Activated naive CD8-positive, alpha-beta T cell treated with anti-CD3 and anti-CD28 coated beads, Interleukin-2, amount 10 ng/mL, durations not matched to agents 7 days and 5 days (primary cell): ENCODE results near the gene LSAMP. TPM values are rescaled to one million over a fixed set of nuclear protein-coding genes. Genes with fewer than 3 reads are reported as not detected.

ENCODE experiments used
- ATAC-seq: fragments of 150-1000 bp; cut with Tn5 transposase; one replicate; pipeline ENCODE4 v1.10.0; 2021; ENCODE audit warnings: low read depth, moderate library complexity
- POLR2A ChIA-PET: fragments of 350-600 bp; sonication (Branson Sonifier 250); formaldehyde crosslinking; loops from one replicate; lab custom pipeline; 2021; ENCODE audit warnings: antibody characterized with exemption; lab: Charles Lee
- DNase-seq: peaks from one replicate; pipeline ENCODE4 v3.0.0; 2021
- H3K27ac Mint-ChIP-seq: one replicate; pipeline ENCODE4 v1.8.0; 2022; ENCODE audit warnings: mild to moderate bottlenecking, mixed read lengths
- H3K27me3 Mint-ChIP-seq: one replicate; pipeline ENCODE4 v1.8.0; 2022; ENCODE audit warnings: mild to moderate bottlenecking, moderate library complexity, mixed read lengths
- H3K36me3 Mint-ChIP-seq: one replicate; pipeline ENCODE4 v1.8.0; 2021; ENCODE audit warnings: mild to moderate bottlenecking, mixed read lengths
- H3K4me1 Mint-ChIP-seq: one replicate; pipeline ENCODE4 v1.8.0; 2021; ENCODE audit warnings: mixed read lengths
- H3K4me3 Mint-ChIP-seq: one replicate; pipeline ENCODE4 v1.8.0; 2022; ENCODE audit warnings: mild to moderate bottlenecking, moderate library complexity, mixed read lengths
- H3K9me3 Mint-ChIP-seq: one replicate; pipeline ENCODE4 v1.8.0; 2021; ENCODE audit warnings: mixed read lengths
- total RNA-seq, 2 experiments: library from RNA; stranded (reverse); gene quantifications; one replicate each; pipeline ENCODE4 v1.2.3, GENCODE V29; 2021

Gene LSAMP
- total RNA-seq, 2 experiments from 2014 or later = not detected

DNA sequence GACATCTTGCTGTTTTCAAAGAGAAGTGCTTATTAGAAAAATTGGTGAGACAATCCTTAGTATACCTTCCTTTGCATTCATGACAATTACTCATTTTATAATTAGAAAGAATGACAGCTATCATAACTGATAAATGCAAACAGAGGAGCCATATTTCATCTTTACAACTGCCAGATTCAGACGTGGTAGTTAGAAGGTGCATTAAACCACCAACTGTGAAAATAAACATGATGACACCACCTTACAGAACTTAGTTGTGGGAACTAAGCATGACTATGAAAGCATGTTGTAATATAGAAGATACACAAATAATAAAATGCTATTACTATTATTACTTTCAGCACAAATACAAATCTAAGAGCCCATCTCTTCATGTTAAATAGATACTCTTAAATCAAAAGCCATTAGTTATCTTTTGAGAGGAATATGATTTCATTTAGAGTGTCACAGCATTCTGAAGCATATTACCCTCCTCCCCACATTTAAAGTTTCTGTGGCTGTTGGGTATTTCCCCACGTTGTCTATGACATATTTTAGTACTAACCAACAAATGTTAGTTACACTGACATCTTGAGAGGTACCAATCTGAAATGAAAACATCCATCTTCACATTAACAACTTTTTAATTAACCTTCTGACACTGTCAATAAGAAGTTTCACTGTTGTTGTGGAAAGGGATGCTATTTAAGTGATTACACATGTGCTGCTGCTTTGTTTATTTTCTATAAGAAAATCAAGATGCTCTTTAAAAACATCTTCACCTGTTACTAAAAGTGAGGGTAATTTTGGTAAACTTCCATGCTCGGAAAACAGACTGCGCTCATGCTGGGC lies 163.8 kb downstream of the LSAMP start:
- POLR2A ChIA-PET = no interaction called here
- Mint-ChIP-seq H3K9me3 (no peaks in the 10 kb centered on the region), H3K4me3 (no peak overlapping the region), H3K27ac (no peak overlapping the region), H3K4me1 (no peaks in the 10 kb centered on the region), H3K27me3 (peaks cover 1% of the 10 kb centered on the region), H3K36me3 (no peaks in the 10 kb centered on the region)
- ATAC-seq (no peak), DNase-seq (no peak)

DNA sequence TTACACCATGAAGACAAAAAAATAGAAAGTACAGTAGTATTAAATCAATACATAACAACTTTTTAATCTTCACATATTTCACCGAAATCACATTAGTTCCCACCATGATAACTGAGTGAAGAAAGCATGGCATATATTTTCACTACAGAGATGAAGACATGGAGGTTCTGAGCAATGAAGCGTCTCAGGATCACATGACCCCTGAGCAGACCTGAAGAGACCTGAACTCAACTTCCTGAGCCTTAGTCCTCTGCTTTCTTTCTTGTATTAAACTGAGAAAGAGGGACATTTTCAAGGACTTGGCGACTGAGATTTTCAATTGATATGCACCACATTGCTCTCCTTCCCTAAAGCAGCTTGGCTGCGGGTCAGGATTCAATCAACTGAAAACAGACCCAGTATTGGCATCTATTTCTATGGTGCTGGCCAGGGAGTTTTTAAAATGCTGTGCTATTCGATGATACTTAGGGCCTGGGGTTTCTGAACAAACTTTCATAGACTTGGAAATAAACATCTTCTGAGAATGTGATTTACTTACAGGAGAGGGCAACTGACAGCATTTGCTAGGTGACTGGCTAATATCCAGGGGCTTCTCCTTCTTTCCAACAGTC lies 165.1 kb downstream of the LSAMP start:
- H3K27me3 Mint-ChIP-seq = peaks cover 1% of the 10 kb centered on the region
- H3K9me3 Mint-ChIP-seq = no peaks in the 10 kb centered on the region
- H3K4me1 Mint-ChIP-seq = no peaks in the 10 kb centered on the region
- ATAC-seq (no peak), DNase-seq (no peak)
- no peak overlapping the region for H3K27ac Mint-ChIP-seq
- no peaks in the 10 kb centered on the region for H3K36me3 Mint-ChIP-seq
- no peak overlapping the region for H3K4me3 Mint-ChIP-seq
- POLR2A ChIA-PET = no interaction called here

DNA sequence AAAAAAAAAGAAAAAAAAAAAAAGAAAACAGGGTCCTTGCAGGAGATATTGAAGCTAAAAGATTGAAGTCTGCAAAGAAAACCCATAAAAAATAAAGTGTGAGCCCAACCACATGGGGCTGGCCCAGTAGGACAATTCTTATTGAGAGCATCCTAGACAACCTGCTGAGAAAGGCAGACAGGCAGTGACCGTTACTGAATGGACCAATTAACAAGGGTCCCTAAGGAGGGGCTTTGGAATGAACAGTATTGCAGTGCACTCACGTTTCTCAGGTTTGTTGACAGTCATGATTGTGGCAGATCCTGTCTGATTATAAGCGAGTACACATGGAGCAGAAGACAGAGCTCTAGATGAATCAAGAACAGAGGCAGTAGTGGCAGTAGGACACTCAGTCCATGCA lies 168.6 kb downstream of the LSAMP start:
- no peak overlapping the region for H3K27ac Mint-ChIP-seq
- H3K4me3 Mint-ChIP-seq = no peak overlapping the region
- ATAC-seq = no peak
- DNase-seq = no peak
- H3K9me3 Mint-ChIP-seq = no peaks in the 10 kb centered on the region
- no peaks in the 10 kb centered on the region for H3K27me3 Mint-ChIP-seq
- H3K36me3 Mint-ChIP-seq = no peaks in the 10 kb centered on the region
- POLR2A ChIA-PET = no interaction called here
- H3K4me1 Mint-ChIP-seq = no peaks in the 10 kb centered on the region

DNA sequence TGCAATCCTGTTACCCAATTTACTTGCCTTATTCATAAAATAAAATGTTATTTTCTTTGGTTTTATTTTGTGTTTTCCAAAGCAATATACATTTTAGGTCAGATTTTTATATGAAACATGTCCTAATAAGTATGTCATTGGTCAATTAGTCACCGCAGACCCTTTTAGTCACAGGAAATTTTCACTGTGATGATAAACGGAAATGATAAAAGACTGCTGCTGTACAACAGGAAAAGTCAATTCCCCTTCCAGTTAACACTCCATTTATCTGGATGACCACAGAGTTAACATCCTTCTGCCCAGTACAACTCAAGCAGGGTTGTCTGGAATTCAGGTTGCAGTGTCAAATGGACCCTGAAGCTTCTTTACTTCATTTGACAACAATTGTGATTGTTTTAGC lies 175.2 kb downstream of the LSAMP start:
- no peak for ATAC-seq
- no peaks in the 10 kb centered on the region for H3K4me1 Mint-ChIP-seq
- H3K36me3 Mint-ChIP-seq = no peaks in the 10 kb centered on the region
- H3K4me3 Mint-ChIP-seq = no peak overlapping the region
- H3K9me3 Mint-ChIP-seq = no peaks in the 10 kb centered on the region
- POLR2A ChIA-PET = no interaction called here
- no peaks in the 10 kb centered on the region for H3K27me3 Mint-ChIP-seq
- H3K27ac Mint-ChIP-seq = no peak overlapping the region
- no peak for DNase-seq

DNA sequence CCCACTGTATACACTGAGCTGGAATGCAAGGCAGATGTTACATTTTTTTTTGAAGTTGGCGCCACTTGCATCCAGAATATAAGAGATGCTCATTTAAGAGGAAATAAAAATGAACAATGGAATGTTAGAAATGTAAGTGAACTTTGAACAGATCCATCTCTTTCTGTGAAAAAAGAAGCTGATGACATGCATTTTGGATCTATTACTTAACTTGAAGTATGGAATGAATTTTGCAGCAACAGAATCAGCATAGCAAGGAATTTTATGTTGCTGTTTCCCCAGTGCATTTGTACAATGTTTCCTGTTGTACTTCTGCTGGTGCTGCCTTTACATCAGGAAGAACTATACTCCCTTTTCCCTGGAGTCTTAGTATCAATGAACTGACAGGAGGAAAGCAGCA lies 178.2 kb downstream of the LSAMP start:
- Mint-ChIP-seq H3K9me3 (no peaks in the 10 kb centered on the region), H3K27ac (no peak overlapping the region), H3K27me3 (no peaks in the 10 kb centered on the region), H3K4me1 (no peaks in the 10 kb centered on the region), H3K4me3 (no peak overlapping the region), H3K36me3 (no peaks in the 10 kb centered on the region)
- ATAC-seq (no peak), DNase-seq (no peak)
- POLR2A ChIA-PET = no interaction called here

DNA sequence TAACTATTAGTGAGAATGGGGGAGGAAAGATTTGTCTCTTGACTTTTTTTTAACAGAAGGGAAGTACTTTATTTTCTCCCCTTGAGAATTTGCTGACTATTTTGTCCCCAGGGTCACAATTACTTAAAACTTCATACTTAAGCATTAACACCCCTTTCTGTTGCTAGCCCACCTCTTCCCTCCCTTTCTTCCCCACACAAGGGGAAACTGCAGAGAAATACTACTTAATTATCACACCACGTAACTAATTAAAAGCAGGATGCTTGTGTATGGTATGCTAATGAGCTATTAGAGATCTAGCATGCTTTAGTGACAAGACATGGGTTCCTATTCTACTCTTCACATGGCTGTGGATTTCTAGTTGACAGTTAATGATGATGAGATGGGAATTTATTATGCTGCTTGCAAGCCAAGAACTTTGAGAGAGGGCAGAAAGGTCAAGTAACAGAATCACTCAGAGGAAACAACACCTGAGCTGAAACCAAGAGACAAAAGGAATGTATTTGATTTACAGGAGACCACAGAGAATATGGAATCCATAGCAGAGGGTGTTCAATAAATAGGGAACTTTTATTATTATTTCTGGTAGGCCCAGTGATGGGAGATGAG lies 179.2 kb downstream of the LSAMP start:
- Mint-ChIP-seq H3K4me1 (no peaks in the 10 kb centered on the region), H3K36me3 (no peaks in the 10 kb centered on the region), H3K4me3 (no peak overlapping the region), H3K9me3 (no peaks in the 10 kb centered on the region), H3K27me3 (no peaks in the 10 kb centered on the region), H3K27ac (no peak overlapping the region)
- ATAC-seq (no peak), DNase-seq (no peak)
- POLR2A ChIA-PET = no interaction called here

DNA sequence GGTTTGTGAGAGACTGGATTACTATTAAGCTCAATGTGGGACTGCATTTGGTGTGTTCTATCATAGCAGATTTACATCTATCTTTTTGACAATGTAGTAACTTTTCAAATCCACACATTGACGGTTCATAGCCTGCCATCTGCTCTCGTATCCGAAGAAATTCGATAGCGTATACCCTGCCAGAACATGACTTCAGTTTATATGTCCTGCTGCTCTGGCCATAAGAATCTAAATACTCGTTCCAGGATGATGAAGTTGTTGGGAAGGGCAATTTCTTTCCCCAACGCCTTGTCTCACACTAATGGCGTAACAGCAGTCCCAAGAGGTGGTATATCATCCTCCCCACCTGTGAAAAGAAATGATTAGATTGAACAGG lies 180.0 kb downstream of the LSAMP start:
- H3K4me1 Mint-ChIP-seq = no peaks in the 10 kb centered on the region
- H3K36me3 Mint-ChIP-seq = no peaks in the 10 kb centered on the region
- H3K27me3 Mint-ChIP-seq = no peaks in the 10 kb centered on the region
- DNase-seq = no peak
- no peaks in the 10 kb centered on the region for H3K9me3 Mint-ChIP-seq
- POLR2A ChIA-PET = no interaction called here
- H3K4me3 Mint-ChIP-seq = no peak overlapping the region
- no peak overlapping the region for H3K27ac Mint-ChIP-seq
- no peak for ATAC-seq

DNA sequence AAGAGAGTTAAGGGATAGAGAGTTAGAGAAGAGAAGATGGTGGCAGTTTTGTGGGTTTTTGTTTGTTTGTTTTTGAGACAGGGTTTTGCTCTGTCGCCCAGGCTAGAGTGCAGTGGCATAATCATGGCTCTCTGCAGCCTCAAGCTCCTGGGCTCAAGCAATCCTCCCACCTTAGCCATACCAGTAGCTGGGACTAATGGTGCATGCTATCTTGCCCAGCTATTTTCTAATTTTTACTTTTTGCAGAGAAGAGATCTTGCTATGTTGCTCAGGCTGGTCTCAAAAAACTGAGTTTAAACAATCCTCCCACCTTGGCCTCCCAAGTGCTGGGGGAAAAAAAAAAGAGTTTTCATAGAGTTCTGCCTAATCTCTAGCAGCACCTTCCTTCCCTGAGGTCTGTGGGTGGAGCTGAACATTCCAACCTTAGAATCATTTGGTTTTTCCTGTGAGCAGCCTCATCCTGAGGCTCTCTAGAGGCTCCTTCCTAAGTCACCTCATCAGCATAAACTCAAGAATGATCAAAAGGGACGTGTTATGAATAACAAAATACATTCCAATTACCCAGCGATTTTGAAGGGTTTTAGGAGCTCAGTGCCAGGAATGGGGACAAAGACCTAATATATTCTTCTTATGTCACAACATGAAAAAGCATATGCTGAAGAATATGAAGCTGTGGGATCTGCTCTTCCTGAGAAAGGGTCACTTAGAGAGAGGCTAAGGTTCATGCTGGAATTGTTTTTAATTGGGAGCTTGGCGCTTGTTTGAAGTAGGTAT lies 180.6 kb downstream of the LSAMP start:
- no peak overlapping the region for H3K4me3 Mint-ChIP-seq
- H3K27me3 Mint-ChIP-seq = no peaks in the 10 kb centered on the region
- no peak overlapping the region for H3K27ac Mint-ChIP-seq
- POLR2A ChIA-PET = no interaction called here
- H3K4me1 Mint-ChIP-seq = no peaks in the 10 kb centered on the region
- ATAC-seq (no peak), DNase-seq (no peak)
- H3K36me3 Mint-ChIP-seq = no peaks in the 10 kb centered on the region
- no peaks in the 10 kb centered on the region for H3K9me3 Mint-ChIP-seq

DNA sequence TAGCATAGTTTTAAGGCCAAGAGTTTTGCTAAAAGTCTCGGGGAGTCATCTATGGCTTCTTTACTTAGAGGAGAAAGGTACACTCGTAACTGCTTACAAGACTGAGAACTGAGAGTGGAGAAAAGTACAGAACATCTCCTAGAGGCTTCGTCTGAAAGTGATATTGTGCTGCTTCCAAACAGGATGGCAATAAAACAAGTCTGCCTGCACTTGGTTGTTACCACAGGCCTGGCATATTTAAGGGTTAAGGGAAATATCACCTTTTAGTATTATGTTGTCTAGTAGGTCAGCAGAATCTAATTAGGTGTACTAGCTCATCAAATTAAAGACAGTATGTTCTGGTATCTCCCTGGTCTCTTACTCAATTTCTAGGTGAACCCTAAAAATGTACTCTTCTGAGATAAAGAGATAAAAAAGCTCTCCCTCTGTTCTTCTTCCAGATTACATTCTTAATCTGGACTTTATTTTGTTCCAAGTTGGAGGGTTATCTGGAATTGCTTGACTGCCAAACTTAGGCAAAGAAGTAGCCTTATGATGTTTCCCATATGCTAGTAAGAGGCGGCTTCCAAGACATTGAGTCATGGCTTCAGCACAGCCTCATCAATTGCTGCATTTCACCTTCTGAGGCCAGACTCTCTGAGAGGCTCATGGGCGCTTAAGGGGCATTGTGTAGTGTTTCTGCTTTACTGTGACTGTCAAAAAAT lies 181.3 kb downstream of the LSAMP start:
- H3K27me3 Mint-ChIP-seq = no peaks in the 10 kb centered on the region
- ATAC-seq = no peak
- POLR2A ChIA-PET = no interaction called here

DNA sequence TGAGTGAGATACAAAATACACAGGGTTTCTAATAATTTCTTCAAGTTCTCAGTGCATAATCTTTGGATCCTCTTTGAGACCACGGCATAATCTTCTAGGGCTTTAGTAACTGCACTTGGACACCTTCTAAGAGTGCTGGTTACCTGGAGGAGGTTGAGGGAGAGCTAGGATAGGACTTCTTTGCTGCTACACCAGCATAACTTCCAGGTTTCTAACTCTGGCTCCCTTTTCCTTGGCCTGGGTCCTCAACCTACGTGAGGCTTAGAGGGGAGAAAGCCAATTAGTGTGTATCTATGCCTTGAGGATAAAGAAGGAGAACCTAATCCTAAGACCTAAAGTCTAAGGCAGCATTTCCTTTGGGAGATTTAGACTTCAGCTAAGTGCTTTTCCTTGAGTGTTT lies 184.8 kb downstream of the LSAMP start:
- H3K9me3 Mint-ChIP-seq = no peaks in the 10 kb centered on the region
- no peaks in the 10 kb centered on the region for H3K36me3 Mint-ChIP-seq
- H3K27ac Mint-ChIP-seq = no peak overlapping the region
- POLR2A ChIA-PET = no interaction called here
- no peak overlapping the region for H3K4me3 Mint-ChIP-seq
- ATAC-seq (no peak), DNase-seq (no peak)
- no peaks in the 10 kb centered on the region for H3K27me3 Mint-ChIP-seq
- no peaks in the 10 kb centered on the region for H3K4me1 Mint-ChIP-seq

More for the DNA sequence above, 181.3 kb downstream of the LSAMP start:
- DNase-seq = no peak
- no peaks in the 10 kb centered on the region for H3K36me3 Mint-ChIP-seq
- no peaks in the 10 kb centered on the region for H3K9me3 Mint-ChIP-seq
- H3K27ac Mint-ChIP-seq = no peak overlapping the region
- H3K4me3 Mint-ChIP-seq = no peak overlapping the region
- H3K4me1 Mint-ChIP-seq = no peaks in the 10 kb centered on the region

DNA sequence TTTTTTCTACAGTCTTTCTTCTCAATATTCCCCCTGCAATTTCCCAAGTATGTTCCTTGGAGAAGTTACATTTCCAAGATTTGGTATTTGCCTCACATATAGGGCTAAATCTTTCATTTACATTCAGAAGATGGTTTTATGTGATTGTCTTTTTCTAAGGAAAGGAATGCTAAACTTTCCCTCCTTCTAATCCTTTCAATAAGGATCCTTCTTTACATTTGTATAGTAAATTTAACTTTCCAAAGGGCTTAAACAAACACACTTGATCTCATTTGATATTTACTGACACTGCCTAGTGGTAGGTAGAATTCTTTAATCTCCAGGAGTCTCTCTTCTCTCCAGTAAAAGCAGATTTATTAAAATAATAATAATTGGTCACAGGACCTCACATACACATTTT lies 185.3 kb downstream of the LSAMP start:
- no peaks in the 10 kb centered on the region for H3K9me3 Mint-ChIP-seq

DNA sequence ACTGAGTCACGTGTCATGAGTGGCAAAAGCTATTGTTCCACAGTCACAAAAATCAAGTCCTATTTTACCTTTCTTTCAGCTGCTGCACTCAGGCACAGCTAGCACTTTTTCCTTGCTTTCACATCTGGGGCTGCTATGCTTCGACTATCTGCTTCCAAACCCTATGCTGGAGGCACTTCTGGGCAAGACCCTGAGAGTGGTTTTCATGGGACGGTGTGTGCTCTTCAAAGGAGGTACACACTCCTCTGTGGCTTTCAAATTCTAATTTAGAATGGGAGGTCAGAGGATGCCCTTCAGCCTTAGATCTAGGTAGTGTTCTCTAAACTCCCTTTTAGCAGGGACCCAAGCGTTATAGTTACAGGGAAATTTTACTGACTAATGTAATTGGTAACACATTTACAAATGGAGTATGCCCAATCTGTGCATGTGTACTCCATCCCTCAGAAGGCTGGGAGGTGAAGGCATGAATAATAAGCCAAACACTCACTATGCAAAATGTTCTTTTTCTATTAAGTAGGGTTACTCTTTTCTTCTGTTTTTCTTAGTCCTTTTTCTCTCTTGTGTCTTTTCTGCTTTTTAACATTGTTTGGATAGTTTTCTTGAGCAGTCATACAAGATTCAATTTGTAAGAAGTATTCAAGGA lies 188.3 kb downstream of the LSAMP start:
- Mint-ChIP-seq H3K27me3 (no peaks in the 10 kb centered on the region), H3K27ac (no peak overlapping the region), H3K36me3 (no peaks in the 10 kb centered on the region), H3K9me3 (no peaks in the 10 kb centered on the region), H3K4me3 (no peak overlapping the region), H3K4me1 (no peaks in the 10 kb centered on the region)
- DNase-seq = no peak
- POLR2A ChIA-PET = no interaction called here
- no peak for ATAC-seq

More for the DNA sequence above, 185.3 kb downstream of the LSAMP start:
- no peak overlapping the region for H3K4me3 Mint-ChIP-seq
- no peaks in the 10 kb centered on the region for H3K4me1 Mint-ChIP-seq
- DNase-seq (no peak), ATAC-seq (no peak)
- no peaks in the 10 kb centered on the region for H3K27me3 Mint-ChIP-seq
- no peaks in the 10 kb centered on the region for H3K36me3 Mint-ChIP-seq
- POLR2A ChIA-PET = no interaction called here
- no peak overlapping the region for H3K27ac Mint-ChIP-seq

DNA sequence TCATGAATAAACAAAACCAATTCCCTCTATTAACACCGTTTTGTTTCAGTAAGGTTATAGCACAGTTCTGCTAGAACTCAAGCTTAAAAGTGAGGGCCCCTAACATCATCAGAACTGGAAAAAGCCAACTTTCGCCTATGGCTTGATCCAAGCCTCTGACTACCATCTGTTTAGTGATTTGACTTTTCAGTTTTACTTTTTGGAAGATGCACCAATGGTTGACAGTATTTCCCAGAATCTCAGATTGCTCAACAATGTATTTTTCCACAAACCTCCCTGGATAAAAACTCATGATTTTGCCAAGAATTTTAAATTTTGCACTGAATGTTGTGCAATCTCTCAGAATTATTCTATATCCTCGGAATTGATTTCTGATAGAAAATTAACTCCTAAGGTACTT lies 190.7 kb downstream of the LSAMP start:
- DNase-seq (no peak), ATAC-seq (no peak)
- Mint-ChIP-seq H3K27me3 (no peaks in the 10 kb centered on the region), H3K36me3 (no peaks in the 10 kb centered on the region), H3K27ac (no peak overlapping the region), H3K9me3 (no peaks in the 10 kb centered on the region), H3K4me3 (no peak overlapping the region), H3K4me1 (no peaks in the 10 kb centered on the region)
- POLR2A ChIA-PET = no interaction called here
